Loucy (cell line): ENCODE results near the gene TIPIN.
"Not testable (repeated sequence)": the region's sequence is repeated elsewhere in the genome, so short reads cannot be mapped to it uniquely, and the experiment has no call there.

Experiments used
- H2AFZ ChIP-seq: fragments of 200-600 bp; sonication (generic); 2 replicates; pipeline ENCODE4 v1.6.0; 2016; ENCODE audit warnings: antibody characterized with exemption, mild to moderate bottlenecking, low read length, moderate library complexity
- H3F3A ChIP-seq: fragments of 200-600 bp; 2 replicates; pipeline ENCODE4 v1.6.0; 2016; ENCODE audit warnings: antibody characterized with exemption, low read depth, mild to moderate bottlenecking
- H3K27me3 ChIP-seq: fragments of 200-600 bp; sonication (generic); 2 replicates; pipeline ENCODE4 v1.6.1; 2014; ENCODE audit warnings: low read length, mild to moderate bottlenecking; ENCODE audit not compliant: insufficient read depth, poor library complexity, severe bottlenecking
- H3K36me3 ChIP-seq: fragments of 200-600 bp; sonication (generic); 2 replicates; pipeline ENCODE4 v1.6.1; 2016; ENCODE audit warnings: low read length; ENCODE audit not compliant: insufficient read depth
- H3K4me1 ChIP-seq: fragments of 200-600 bp; sonication (generic); 2 replicates; pipeline ENCODE4 v1.5.1; 2014; ENCODE audit warnings: low read length, mild to moderate bottlenecking; ENCODE audit not compliant: insufficient read depth, poor library complexity, severe bottlenecking
- H3K4me2 ChIP-seq: fragments of 200-600 bp; sonication (generic); 2 replicates; pipeline ENCODE4 v1.6.0; 2014; ENCODE audit warnings: antibody characterized with exemption, low read length, low read depth, mild to moderate bottlenecking; ENCODE audit not compliant: poor library complexity, severe bottlenecking
- H3K4me3 ChIP-seq: fragments of 200-600 bp; sonication (generic); 2 replicates; pipeline ENCODE4 v1.5.1; 2014; ENCODE audit warnings: low read length, mild to moderate bottlenecking, mixed read lengths; ENCODE audit not compliant: poor library complexity, severe bottlenecking
- H3K79me2 ChIP-seq: fragments of 200-600 bp; sonication (generic); 2 replicates; pipeline ENCODE4 v1.6.1; 2014; ENCODE audit warnings: low read length; ENCODE audit not compliant: insufficient read depth
- H3K9ac ChIP-seq: fragments of 200-600 bp; sonication (generic); 2 replicates; pipeline ENCODE4 v1.6.0; 2014; ENCODE audit warnings: mild to moderate bottlenecking, low read depth, low read length, moderate library complexity; ENCODE audit not compliant: poor library complexity, severe bottlenecking
- H3K9me2 ChIP-seq: fragments of 200-600 bp; sonication (generic); replicated peaks from 2 replicates; pipeline ENCODE4 v1.6.1; 2016; ENCODE audit warnings: low read depth, low read length, mixed read lengths
- H3K9me3 ChIP-seq: fragments of 200-600 bp; sonication (generic); 2 replicates; pipeline ENCODE4 v1.6.1; 2014; ENCODE audit warnings: mild to moderate bottlenecking, antibody characterized with exemption, low read length, low read depth; ENCODE audit not compliant: insufficient read depth
- H4K20me1 ChIP-seq: fragments of 200-600 bp; sonication (generic); 2 replicates; pipeline ENCODE4 v1.6.0; 2014; ENCODE audit warnings: antibody characterized with exemption, low read length, mild to moderate bottlenecking; ENCODE audit not compliant: insufficient read depth, poor library complexity, severe bottlenecking
- EZH2phosphoT487 ChIP-seq: fragments of 200-600 bp; IDR thresholded peaks from 2 replicates; pipeline ENCODE4 v1.6.1; 2018; ENCODE audit warnings: antibody characterized with exemption, mild to moderate bottlenecking, moderate library complexity, borderline replicate concordance
- TF ChIP-seq, protein P1 (sequence below): fragments of 200-600 bp; sonication (generic); conservative IDR thresholded peaks from 2 replicates; pipeline ENCODE4 v1.5.1; 2014; ENCODE audit warnings: mild to moderate bottlenecking, antibody characterized with exemption, low read length

TIPIN gene

DNA sequence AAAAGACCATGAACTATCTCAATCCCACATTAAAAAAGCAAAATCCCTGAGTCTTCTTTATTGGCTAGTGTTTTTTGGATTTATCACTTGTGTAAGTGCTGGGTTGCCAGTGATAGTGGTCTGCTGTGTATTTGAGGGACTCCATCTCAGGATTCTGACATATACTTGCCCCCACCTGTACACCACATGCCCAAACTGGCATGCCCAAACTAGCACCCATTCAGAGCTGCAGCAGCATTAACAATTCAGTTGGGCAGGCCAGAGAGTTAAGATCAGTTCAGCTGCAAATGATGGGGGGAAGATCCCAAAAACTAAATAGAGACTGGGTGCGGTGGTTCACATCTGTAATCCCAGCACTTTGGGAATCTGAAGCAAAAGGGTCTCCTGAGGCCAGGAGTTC, 6.3 kb upstream of the TIPIN start:
- Histone ChIP-seq H3K4me3 (no peak overlapping the region), H3K4me1 (no peaks in the 10 kb centered on the region), H4K20me1 (no peaks in the 10 kb centered on the region), H3K27me3 (no peaks in the 10 kb centered on the region), H3K79me2 (no peaks in the 10 kb centered on the region), H3F3A (no peaks in the 10 kb centered on the region), H3K4me2 (no peak overlapping the region), H3K9ac (no peak overlapping the region), H2AFZ (no peak overlapping the region), H3K36me3 (no peaks in the 10 kb centered on the region), H3K9me2 (no peaks in the 10 kb centered on the region), H3K9me3 (no peaks in the 10 kb centered on the region)
- TF ChIP-seq EZH2phosphoT487 = no peak
- TF ChIP-seq, protein P1, sequence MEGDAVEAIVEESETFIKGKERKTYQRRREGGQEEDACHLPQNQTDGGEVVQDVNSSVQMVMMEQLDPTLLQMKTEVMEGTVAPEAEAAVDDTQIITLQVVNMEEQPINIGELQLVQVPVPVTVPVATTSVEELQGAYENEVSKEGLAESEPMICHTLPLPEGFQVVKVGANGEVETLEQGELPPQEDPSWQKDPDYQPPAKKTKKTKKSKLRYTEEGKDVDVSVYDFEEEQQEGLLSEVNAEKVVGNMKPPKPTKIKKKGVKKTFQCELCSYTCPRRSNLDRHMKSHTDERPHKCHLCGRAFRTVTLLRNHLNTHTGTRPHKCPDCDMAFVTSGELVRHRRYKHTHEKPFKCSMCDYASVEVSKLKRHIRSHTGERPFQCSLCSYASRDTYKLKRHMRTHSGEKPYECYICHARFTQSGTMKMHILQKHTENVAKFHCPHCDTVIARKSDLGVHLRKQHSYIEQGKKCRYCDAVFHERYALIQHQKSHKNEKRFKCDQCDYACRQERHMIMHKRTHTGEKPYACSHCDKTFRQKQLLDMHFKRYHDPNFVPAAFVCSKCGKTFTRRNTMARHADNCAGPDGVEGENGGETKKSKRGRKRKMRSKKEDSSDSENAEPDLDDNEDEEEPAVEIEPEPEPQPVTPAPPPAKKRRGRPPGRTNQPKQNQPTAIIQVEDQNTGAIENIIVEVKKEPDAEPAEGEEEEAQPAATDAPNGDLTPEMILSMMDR = no peak

DNA sequence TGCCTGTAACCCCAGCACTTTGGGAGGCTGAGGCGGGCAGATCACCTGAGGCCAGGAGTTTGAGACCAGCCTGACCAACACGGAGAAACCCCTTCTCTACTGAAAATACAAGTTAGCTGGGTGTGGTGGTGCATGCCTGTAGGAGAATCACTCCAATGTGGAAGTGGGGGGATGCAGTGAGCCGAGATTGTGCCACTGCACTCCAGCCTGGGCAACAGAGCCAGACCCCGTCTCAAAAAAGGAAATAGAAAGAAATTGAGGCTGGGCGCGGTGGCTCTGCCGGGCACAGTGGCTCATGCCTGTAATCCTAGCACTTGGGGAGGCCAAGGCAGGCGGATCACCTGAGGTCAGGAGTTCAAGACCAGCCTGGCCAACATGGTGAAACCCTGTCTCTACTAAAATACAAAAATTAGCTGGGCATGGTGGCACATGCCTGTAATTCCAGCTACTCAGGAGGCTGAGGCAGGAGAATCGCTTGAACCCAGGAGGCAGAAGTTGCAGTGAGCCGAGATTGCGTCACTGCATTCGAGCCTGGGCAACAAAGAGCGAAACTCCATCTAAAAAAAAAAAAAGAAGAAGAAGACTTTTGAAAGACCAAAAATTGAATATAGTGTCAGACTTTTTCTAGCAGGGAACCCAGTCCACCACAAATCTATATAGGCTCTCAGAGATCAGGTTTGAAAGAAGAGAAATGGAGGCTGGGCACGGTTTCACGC, 5.4 kb upstream of the TIPIN start:
- not testable (repeated sequence) for H3K4me1 ChIP-seq

DNA sequence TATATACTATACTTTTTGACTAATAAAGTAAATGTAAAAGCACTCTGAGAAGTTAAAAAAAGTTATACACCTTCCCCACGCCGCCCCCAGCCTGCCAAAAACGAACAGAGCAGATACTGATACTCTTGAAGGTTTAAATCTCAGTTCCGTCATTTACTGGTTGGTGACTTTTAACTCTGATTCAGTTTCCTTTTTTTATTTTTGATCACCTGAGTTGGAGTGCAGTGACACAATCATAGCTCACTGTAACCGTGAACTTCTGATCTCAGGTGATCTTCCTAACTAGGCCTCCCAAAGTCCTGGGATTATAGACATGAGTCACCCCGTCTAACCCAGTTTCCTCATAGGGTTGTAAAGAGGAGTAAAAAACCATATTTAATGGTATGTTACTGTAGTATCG, 3.3 kb upstream of the TIPIN start:
- no peaks in the 10 kb centered on the region for H3K9me2 ChIP-seq
- no peaks in the 10 kb centered on the region for H3K9me3 ChIP-seq
- H3K4me1 ChIP-seq = peaks cover 9% of the 10 kb centered on the region
- no peak overlapping the region for H2AFZ ChIP-seq
- no peak overlapping the region for H3K4me3 ChIP-seq
- TF ChIP-seq EZH2phosphoT487 = no peak
- TF ChIP-seq, protein P1 = no peak
- no peaks in the 10 kb centered on the region for H3K36me3 ChIP-seq
- H4K20me1 ChIP-seq = peaks cover 1% of the 10 kb centered on the region
- H3K9ac ChIP-seq = no peak overlapping the region
- no peaks in the 10 kb centered on the region for H3F3A ChIP-seq
- no peaks in the 10 kb centered on the region for H3K27me3 ChIP-seq
- H3K4me2 ChIP-seq = no peak overlapping the region
- peaks cover 16% of the 10 kb centered on the region for H3K79me2 ChIP-seq

More for the DNA sequence above, 5.4 kb upstream of the TIPIN start:
- not testable (repeated sequence) for H3K4me3 ChIP-seq, H3K9me2 ChIP-seq, H3K27me3 ChIP-seq, H2AFZ ChIP-seq, H3K9ac ChIP-seq, H3K36me3 ChIP-seq, H3K4me2 ChIP-seq, H3K9me3 ChIP-seq, H4K20me1 ChIP-seq, H3K79me2 ChIP-seq, H3F3A ChIP-seq

GRCh38 chr15:66356077-66356358, 467 bp downstream of the TIPIN start:
- Histone ChIP-seq H3K36me3 (peaks cover 12% of the 10 kb centered on the region; the same call in 1 of the 2 replicates), H2AFZ (peak overlapping the region; percentile 92), H3K4me2 (peak overlapping the region; percentile 79), H3F3A (0 out of 2 replicates have a peak, but pooled peaks cover 2% of the 10 kb centered on the region), H3K9me2 (no peaks in the 10 kb centered on the region), H3K27me3 (no peaks in the 10 kb centered on the region), H4K20me1 (peaks cover 7% of the 10 kb centered on the region), H3K4me1 (peaks cover 15% of the 10 kb centered on the region), H3K9me3 (no peaks in the 10 kb centered on the region), H3K9ac (peak overlapping the region; percentile 90), H3K4me3 (peak overlapping the region; percentile 88), H3K79me2 (peaks cover 36% of the 10 kb centered on the region)
- TF ChIP-seq EZH2phosphoT487 = no peak
- TF ChIP-seq, protein P1 = no peak

GRCh38 chr15:66348530-66348929, 8.0 kb downstream of the TIPIN start:
- H3K4me2 ChIP-seq, H3K9me3 ChIP-seq, H3K4me1 ChIP-seq, H3K79me2 ChIP-seq, H3K4me3 ChIP-seq, H3F3A ChIP-seq, H4K20me1 ChIP-seq, H3K9me2 ChIP-seq, H3K27me3 ChIP-seq, H3K9ac ChIP-seq, H2AFZ ChIP-seq: not testable (repeated sequence)
- H3K36me3 ChIP-seq = peaks cover 36% of the 10 kb centered on the region; the same call in 1 of the 2 replicates
